ENCODE results near the gene HIBADH.
A peak's percentile ranks its signal among the peaks of the same experiment; 100 is the strongest.
"Not testable (repeated sequence)": the region's sequence is repeated elsewhere in the genome, so short reads cannot be mapped to it uniquely, and the experiment has no call there.

Gene HIBADH

GRCh38 chr7:27678617-27679260, 16.1 kb upstream of the HIBADH start:
- DNase-seq, result peak; percentile 83

DNA sequence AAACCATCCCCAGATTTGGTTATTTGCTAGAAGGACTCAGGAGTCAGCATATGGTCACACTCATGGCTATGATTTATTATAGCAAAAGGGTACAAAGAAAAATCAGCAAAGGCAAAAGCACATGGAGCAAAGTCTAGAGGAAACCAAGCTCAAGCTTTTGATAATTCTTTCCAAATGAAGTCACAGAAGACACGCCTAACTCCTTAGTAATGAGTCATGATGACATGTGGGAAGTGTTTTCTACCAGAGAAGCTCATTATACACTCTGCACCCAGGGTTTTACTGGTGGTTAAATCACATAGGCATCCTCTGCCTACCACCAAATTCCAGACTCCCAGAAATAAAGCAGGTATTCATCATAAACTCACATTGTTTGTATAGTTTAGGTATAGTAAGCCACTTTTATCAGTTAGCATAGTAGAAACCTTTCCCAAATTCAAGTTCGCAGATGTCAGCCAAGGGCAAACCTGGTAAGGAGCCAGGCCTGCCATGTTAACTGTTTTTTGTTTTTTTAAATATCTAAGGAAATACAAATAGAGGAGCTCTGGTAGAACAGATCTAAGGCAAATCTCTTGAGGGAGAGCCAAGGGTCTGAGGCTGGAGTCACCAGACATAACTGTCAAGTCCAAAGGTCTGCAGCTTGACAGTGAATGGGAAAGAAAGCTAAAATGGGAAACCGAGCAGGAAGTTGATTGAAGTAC, 15.4 kb upstream of the HIBADH start:
- peak; percentile 64 for DNase-seq

DNA sequence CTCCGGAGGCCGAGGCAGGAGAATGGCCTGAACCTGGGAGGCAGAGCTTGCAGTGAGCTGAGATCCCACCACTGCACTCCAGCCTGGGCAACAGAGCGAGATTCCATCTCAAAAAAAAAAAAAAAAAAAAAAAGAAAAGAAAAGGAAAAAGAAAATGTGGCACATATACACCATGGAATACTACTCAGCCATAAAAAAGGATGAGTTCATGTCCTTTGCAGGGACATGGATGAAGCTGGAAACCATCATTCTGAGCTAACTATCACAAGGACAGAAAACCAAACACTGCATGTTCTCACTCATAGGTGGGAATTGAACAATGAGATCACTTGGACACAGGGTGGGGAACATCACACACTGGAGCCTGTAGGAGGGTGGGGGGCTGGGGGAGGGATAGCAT, 11.4 kb upstream of the HIBADH start:
- DNase-seq, result not testable (repeated sequence)

GRCh38 chr7:27671675-27672074, 9.0 kb upstream of the HIBADH start:
- no peak for DNase-seq

DNA sequence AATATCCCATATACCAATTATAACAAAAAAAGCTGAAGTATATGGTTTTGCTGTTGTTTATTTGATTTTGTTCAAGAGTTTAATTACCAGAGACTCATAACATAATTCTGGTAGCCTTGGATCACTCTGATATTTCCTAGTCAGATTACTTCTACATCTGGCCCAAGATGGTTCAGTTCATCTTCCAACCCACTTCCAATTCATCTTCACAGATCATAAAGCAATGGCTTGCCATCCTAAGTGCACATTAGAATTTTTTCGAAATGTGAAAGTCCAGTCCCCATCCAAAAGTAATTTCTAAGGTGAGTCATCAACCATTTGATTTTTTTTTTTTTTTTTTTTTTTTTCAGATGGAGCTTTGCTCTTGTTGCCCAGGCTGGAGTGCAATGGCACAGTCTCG, 8.0 kb upstream of the HIBADH start:
- DNase-seq, result no peak

DNA sequence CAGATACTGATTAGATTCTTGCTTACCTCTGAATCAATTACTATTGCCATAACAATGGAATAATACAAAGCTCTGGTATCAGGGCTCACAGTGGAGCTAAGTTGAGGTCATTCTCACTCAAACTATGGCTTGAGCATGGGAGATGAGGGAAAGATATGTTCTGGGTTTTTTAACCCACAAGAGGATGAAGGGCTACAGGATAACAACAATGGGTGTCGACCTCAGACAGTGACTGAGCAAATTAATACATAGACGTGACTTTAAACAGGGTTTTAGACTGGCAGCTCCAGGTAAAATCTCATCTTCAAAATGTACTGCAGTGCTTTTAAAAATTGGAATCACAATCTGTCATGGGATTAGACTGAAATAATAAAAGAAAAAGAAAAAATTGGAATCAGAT, 7.5 kb upstream of the HIBADH start:
- DNase-seq, result no peak

- DNase-seq, result no peak
Measured at GRCh38 chr7:27665531-27665930, 2.8 kb upstream of the HIBADH start.

DNA sequence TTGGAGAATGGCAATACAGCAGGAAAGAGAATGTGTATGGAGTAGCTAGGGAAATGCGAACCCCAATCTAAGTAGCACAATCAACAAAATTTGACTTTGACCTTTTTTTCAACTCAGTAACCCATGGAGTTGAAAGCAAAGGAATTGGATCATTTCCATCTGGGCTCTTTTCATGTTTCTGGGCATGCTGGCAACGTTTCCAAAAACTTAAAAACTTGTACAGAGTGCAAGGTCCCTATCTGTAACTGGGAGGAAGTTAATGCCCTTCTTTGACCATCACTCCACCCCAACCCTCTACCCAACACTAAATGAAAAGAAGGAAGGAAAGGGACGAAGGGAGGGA, 1.3 kb upstream of the HIBADH start:
- no peak for DNase-seq

GRCh38 chr7:27661811-27662489, 733 bp downstream of the HIBADH start:
- peak; percentile 64 for DNase-seq

DNA sequence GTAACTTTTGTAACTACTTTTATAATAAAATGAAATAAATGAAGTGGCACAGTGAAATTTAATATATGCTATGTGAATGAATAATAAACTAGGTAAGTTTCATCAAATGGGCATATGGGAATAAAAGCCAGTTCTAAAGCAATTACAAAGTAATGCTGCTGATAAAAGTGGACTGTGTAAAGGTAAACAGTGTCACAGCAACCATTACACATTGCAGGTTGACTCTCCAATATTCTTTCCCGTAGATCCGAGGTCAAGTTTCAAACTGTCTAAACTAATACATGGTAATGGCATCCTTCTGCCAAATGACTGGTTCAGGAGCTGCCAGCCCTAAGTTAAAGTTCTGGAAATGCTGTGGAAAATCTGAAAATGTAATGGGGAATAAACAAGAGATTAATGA, 6.0 kb downstream of the HIBADH start:
- no peak for DNase-seq

DNA sequence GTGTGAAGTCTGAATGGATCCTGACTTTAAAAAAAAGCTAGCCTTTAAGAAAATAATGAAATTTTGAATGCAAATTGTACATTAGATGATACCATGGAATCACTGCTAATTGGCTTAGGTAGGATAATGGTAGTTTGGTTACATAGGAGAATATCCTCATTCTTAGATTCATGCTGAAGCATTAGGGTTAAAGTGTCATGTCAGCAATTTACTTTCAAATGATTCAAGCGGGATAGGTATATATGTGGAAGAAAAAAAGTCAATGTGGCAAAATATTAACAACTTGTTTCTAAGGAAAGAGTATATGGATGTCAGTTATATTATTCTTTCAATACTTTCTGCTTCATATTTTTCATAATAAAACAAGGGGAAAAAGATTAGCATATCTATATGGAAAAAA, 7.5 kb downstream of the HIBADH start:
- no peak for DNase-seq

DNA sequence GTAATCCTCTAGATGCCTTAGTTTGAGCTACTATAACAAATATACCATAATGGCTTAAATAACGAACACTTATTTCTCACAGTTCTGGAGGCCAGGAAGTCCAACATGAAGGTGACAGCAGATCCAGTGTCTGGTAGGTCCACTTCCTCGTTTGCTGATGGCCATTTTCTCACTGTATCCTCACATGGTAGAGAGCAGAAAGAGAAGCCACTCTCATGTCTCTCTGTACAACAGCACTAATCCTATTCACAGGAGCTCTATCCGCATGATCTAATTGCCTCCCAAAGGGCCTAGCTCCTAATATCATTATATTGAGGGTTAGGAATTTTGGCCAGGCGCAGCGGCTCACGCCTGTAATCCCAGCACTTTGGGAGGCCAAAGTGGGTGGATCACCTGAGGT, 10.2 kb downstream of the HIBADH start:
- no peak for DNase-seq

DNA sequence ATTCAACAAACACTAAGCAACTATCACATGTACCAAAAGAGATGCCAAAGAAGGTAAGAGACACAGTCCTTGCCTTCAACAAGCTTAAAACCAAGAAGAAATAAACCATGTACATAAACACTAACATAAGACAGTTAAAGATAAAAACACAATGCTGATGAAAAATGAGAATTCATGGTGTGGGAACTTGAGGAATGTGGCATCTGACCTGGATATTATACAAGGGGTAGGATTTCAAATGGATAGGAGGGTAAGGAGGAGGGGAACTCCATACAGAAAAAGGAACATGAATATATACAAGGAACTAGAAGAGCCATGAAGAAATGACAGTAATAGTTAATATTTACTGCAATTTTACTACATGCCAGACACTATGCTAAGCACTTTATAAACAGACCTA, 11.0 kb downstream of the HIBADH start:
- DNase-seq, result no peak

- no peak for DNase-seq
Measured at GRCh38 chr7:27650283-27650682, 12.4 kb downstream of the HIBADH start.

- DNase-seq, result no peak
Measured at GRCh38 chr7:27647489-27647888, 15.2 kb downstream of the HIBADH start.

DNA sequence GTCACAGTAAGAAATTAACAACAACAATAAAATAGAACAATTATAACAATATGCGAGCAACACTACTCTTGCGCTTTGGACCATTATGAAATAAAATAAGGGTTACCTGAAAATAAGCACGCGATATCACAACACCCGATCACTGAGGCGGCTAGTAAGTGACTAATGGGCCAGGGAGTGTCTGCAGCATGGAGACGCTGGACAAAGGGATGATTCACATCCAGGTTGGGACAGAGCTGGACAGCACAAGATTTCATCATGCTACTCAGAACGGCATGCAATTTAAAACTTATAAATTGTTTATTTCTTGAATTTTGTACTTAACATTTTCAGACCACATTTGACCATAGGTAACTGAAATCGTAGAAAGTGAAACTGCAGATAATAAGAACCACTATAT, 15.6 kb downstream of the HIBADH start:
- peak; percentile 68 for DNase-seq

DNA sequence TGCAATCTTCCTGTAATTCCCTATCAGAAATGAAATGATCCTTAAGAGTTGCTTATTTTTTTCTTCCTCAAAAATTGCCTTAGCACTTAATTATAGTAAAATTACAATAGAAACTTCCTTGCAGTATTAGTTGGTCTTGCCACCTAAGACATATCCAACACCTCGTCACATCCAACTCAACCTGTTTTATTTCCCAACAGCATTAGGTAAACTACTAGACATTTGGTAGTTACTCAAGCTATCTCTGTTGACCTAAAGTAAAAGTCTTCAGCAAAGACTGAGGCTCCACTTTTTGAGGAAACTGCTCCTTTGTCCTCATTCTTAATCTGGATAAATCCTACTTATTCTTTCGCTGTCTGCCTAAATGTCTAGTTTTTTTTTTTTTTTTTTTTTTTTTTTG, 20.4 kb downstream of the HIBADH start:
- no peak for DNase-seq

DNA sequence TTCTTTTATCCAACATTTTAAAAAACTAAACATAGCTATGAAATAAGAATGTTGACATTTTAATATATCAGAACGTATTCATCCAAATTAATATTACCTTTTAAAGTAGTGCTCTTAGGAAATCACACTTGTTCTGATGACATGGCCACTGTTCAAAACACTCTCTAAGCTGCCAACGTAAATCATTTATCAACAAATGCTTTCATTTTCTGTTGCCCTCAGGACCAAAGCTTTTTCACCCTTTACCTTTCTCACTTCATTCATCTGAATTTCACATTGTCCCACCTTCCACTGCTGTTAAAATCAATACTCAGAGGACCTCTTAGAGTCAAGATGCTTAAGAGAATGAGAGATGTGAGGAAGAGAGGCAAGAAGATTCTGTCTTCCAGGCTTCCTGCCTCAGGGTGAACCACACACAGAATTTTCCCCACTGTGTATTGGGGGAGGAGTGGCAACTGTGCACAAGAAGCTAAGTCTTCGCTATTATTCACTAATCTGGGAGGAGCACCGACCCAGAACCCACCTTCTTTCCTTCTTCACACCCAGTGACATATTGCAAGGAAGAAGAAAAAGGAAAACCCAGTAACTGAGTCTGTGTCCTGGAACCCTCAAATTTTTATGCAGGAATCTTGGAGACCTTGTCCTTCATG, 21.0 kb downstream of the HIBADH start:
- no peak for DNase-seq

GRCh38 chr7:27640884-27641574, 21.7 kb downstream of the HIBADH start:
- no peak for DNase-seq

DNA sequence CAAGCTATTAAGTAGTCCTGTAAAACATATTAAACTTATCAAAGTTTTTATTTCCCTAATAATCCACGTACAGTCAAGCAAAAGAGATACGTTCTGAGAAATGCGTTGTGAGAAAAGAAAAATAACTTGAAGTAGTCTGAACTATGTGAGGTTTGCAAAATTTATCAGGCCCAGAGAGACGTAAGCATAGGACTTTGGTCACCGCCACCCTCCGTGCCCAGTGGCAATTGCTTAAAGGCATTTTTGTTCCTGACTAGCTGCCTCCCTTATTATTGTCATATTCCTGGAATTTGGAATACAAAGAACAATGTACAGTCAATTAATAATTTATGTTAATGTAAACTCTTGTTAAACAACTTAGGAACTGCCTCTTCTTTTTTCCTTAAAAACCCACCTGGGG, 22.8 kb downstream of the HIBADH start:
- no peak for DNase-seq

- DNase-seq, result not testable (repeated sequence)
Measured at GRCh38 chr7:27639048-27639447, 23.6 kb downstream of the HIBADH start.

GRCh38 chr7:27636326-27637006, 26.2 kb downstream of the HIBADH start:
- DNase-seq, result no peak

DNA sequence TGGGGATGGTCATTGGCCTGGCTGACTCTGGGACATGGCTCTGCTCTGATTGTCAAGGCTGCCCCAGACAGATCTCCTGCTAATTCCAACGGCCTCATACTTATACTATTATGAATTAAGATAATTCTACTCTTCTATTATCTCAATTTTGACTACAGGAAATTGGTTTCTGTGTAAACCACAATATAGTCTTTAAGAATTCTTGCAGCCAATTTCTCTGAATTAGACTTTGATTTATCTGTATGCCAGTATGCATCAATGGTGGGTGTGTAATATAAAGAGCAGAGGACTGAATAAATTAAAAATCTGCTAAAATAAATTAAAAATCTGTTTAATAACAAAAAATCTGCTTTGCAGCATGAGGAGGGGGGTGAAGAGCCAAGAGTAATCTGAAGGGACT, 27.0 kb downstream of the HIBADH start:
- no peak for DNase-seq

Data from islet precursor cell (in vitro differentiated cells).